Measurements from ENCODE around the gene NFAM1.

DNA sequence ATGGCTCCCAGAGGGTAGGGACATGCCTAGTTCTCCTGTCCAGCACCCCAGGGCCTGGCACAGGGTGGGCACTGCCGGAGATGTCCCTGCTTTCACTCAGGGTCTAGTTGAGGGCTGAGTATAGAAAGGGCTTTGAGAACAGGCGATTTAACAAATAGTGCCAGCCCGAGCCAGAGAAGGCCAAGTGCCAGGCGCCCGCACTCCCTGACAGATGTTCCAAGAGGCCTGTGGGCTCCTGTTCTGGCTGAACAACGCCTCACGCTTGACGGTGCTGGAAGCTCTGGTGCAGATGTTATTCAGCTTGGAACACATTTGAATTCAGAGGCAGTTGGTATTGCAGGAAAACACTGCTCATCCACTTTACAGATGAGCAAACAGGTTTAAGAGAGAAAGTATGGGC lies 46.5 kb downstream of the NFAM1 start:
- TF ChIP-seq, protein P1, sequence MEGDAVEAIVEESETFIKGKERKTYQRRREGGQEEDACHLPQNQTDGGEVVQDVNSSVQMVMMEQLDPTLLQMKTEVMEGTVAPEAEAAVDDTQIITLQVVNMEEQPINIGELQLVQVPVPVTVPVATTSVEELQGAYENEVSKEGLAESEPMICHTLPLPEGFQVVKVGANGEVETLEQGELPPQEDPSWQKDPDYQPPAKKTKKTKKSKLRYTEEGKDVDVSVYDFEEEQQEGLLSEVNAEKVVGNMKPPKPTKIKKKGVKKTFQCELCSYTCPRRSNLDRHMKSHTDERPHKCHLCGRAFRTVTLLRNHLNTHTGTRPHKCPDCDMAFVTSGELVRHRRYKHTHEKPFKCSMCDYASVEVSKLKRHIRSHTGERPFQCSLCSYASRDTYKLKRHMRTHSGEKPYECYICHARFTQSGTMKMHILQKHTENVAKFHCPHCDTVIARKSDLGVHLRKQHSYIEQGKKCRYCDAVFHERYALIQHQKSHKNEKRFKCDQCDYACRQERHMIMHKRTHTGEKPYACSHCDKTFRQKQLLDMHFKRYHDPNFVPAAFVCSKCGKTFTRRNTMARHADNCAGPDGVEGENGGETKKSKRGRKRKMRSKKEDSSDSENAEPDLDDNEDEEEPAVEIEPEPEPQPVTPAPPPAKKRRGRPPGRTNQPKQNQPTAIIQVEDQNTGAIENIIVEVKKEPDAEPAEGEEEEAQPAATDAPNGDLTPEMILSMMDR (conservative IDR thresholded peaks at IDR 0.05 in 1 of 2, IDR thresholded peaks at IDR 0.05 in 1 of 2; ENCODE audit: extremely low read depth in 1 of 2, insufficient read depth in 1 of 2, low read depth in 1 of 2, low read length in 2 of 2) = no peak
- no peak for TF ChIP-seq EZH2 (IDR thresholded peaks at IDR 0.05; ENCODE audit: borderline replicate concordance, low read length)

All from mammary epithelial cell (primary cell).